K562 (cell line): Measurements from ENCODE around the gene CDCP1. TPM values are rescaled to one million over a fixed set of nuclear protein-coding genes. Genes with fewer than 3 reads are reported as not detected.

Experiments
- FOXM1 ChIP-seq, 2 experiments: fragments of 450-650 bp in 1 of 2; sonication (generic) in 1 of 2; formaldehyde crosslinking in 1 of 2; IDR thresholded peaks; 2 replicates each; pipeline versions ENCODE4 v1.6.1 to v1.9.0; 2017 to 2022; ENCODE audit warnings: low read depth in 2 of 2, mild to moderate bottlenecking in 2 of 2, missing genetic modification reagents in 1 of 2, moderate library complexity in 1 of 2
- GABPB1 ChIP-seq: sonication (generic); formaldehyde crosslinking; IDR thresholded peaks from 2 replicates; pipeline ENCODE4 v1.8.0; 2022; ENCODE audit warnings: mild to moderate bottlenecking, missing genetic modification reagents
- RBM39 ChIP-seq: fragments of 200-400 bp; formaldehyde crosslinking; optimal IDR thresholded peaks from 2 replicates; pipeline ENCODE3; 2018; ENCODE audit warnings: low read depth, low read length
- TSHZ1 ChIP-seq: fragments of 250-450 bp; sonication (Bioruptor Pico); IDR thresholded peaks from 2 replicates; pipeline ENCODE4 v1.4.0; 2020; ENCODE audit warnings: mild to moderate bottlenecking, moderate library complexity
- XRCC3 ChIP-seq: fragments of 450-650 bp; IDR thresholded peaks from 2 replicates; pipeline ENCODE4 v1.6.1; 2017; ENCODE audit warnings: mild to moderate bottlenecking, moderate library complexity
- ZC3H11A ChIP-seq: IDR thresholded peaks from 2 replicates; pipeline ENCODE4 v1.6.1; 2012; ENCODE audit warnings: low read depth, low read length, improper control_type of control experiment
- ZNF324 ChIP-seq: fragments of 250-450 bp; sonication (Bioruptor Pico); IDR thresholded peaks from 2 replicates; pipeline ENCODE4 v1.4.0; 2020; ENCODE audit warnings: mild to moderate bottlenecking
- ZNF699 ChIP-seq: fragments of 250-450 bp; sonication (Bioruptor Pico); IDR thresholded peaks from 2 replicates; pipeline ENCODE4 v1.8.0; 2021; ENCODE audit warnings: mild to moderate bottlenecking, moderate library complexity; ENCODE audit not compliant: insufficient replicate concordance
- ZNF707 ChIP-seq: fragments of 250-450 bp; sonication (Bioruptor Pico); conservative IDR thresholded peaks from 2 replicates; pipeline ENCODE4 v1.8.0; 2022; ENCODE audit warnings: inconsistent platforms, mild to moderate bottlenecking, moderate library complexity
- polyA plus RNA-seq, 8 experiments: library from polyadenylated mRNA; depleted of rRNA in 4 of 8; stranded (reverse) in 5 of 8; unstranded in 3 of 8; fragments of >200 nt; fragmentation: Nextera tagmentation in 2 of 8; fragmentation: Illumina TruSeq in 1 of 8; extraction: Ambion mirVana in 2 of 8; extraction: Trizol in 1 of 8; gene quantifications; 2 replicates each; pipeline versions ENCODE4 v1.2.1 to v1.2.3, GENCODE V29; 2011 to 2014; ENCODE audit warnings: inconsistent platforms in 1 of 8, missing spikeins in 1 of 8
- total RNA-seq, 7 experiments: library from RNA; depleted of rRNA in 6 of 7; stranded (reverse); fragments of >200 nt in 6 of 7; fragmentation: Illumina TruSeq in 2 of 7; extraction: Trizol in 2 of 7; gene quantifications; 2 replicates each; pipeline versions ENCODE4 v1.2.1 to v1.2.3, GENCODE V29; 2011 to 2021; ENCODE audit warnings: low replicate concordance in 1 of 7
- TF ChIP-seq, protein P1 (sequence below), 2 experiments: fragments of 450-650 bp in 1 of 2; sonication (generic) in 1 of 2; formaldehyde crosslinking in 1 of 2; IDR thresholded peaks; 2 replicates each; pipeline versions ENCODE4 v1.7.1 to v1.9.0; 2016 to 2022; ENCODE audit warnings: inconsistent platforms in 1 of 2, mild to moderate bottlenecking in 1 of 2, missing genetic modification reagents in 1 of 2
- TF ChIP-seq, protein P2 (sequence below): sonication (generic); IDR thresholded peaks from 2 replicates; pipeline ENCODE4 v1.6.1; 2016
- TF ChIP-seq, protein P3 (sequence below), 2 experiments: fragments of 450-650 bp in 1 of 2; sonication (generic) in 1 of 2; formaldehyde crosslinking in 1 of 2; IDR thresholded peaks in 1 of 2; conservative IDR thresholded peaks in 1 of 2; 2 replicates each; pipeline versions ENCODE4 v1.6.1 to v1.8.1; 2016 to 2023; ENCODE audit warnings: mild to moderate bottlenecking in 2 of 2, moderate library complexity in 2 of 2, inconsistent platforms in 1 of 2, missing genetic modification reagents in 1 of 2

Gene CDCP1
- total and polyA plus RNA-seq, 9 of the 15 experiments (the other 6 are each of a cell fraction or from before 2014, with no cell fraction given), result 3.9 to 16.4 (median 5.2) TPM

DNA sequence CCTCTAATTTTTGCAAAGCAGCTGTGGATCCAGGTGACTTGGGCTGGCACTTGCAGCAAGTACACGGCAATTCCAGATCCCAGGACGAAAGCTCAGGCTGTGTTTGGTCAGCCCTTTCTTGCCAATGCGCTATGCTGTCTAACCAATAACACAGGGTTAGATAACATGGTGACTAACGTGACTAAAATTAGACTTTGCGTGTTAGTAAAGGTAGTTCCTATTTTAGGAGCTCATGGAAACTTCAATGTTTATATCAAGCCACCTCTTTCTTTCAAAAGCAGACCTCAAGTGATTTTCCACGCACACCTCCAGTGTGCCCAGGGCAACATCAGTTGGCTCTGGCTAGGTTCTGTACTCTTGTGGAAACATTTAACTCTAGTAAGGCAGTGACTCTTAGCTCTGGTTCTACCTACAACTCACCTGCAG, 32.5 kb downstream of the CDCP1 start (continued):
- TF ChIP-seq FOXM1 (IDR thresholded peaks at IDR 0.05; ENCODE audit: low read depth), result no peak
- no peak for TF ChIP-seq FOXM1 (CRISPR knock-in tag; IDR thresholded peaks at IDR 0.05; ENCODE audit: low read depth)
- no peak for TF ChIP-seq TSHZ1 (CRISPR knock-in tag)
- no peak for TF ChIP-seq ZC3H11A
- no peak for TF ChIP-seq XRCC3
- TF ChIP-seq, protein P1, sequence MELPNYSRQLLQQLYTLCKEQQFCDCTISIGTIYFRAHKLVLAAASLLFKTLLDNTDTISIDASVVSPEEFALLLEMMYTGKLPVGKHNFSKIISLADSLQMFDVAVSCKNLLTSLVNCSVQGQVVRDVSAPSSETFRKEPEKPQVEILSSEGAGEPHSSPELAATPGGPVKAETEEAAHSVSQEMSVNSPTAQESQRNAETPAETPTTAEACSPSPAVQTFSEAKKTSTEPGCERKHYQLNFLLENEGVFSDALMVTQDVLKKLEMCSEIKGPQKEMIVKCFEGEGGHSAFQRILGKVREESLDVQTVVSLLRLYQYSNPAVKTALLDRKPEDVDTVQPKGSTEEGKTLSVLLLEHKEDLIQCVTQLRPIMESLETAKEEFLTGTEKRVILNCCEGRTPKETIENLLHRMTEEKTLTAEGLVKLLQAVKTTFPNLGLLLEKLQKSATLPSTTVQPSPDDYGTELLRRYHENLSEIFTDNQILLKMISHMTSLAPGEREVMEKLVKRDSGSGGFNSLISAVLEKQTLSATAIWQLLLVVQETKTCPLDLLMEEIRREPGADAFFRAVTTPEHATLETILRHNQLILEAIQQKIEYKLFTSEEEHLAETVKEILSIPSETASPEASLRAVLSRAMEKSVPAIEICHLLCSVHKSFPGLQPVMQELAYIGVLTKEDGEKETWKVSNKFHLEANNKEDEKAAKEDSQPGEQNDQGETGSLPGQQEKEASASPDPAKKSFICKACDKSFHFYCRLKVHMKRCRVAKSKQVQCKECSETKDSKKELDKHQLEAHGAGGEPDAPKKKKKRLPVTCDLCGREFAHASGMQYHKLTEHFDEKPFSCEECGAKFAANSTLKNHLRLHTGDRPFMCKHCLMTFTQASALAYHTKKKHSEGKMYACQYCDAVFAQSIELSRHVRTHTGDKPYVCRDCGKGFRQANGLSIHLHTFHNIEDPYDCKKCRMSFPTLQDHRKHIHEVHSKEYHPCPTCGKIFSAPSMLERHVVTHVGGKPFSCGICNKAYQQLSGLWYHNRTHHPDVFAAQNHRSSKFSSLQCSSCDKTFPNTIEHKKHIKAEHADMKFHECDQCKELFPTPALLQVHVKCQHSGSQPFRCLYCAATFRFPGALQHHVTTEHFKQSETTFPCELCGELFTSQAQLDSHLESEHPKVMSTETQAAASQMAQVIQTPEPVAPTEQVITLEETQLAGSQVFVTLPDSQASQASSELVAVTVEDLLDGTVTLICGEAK (IDR thresholded peaks at IDR 0.05), result no peak
- TF ChIP-seq, protein P1 (CRISPR knock-in tag; IDR thresholded peaks at IDR 0.05), result no peak
- TF ChIP-seq, protein P2, sequence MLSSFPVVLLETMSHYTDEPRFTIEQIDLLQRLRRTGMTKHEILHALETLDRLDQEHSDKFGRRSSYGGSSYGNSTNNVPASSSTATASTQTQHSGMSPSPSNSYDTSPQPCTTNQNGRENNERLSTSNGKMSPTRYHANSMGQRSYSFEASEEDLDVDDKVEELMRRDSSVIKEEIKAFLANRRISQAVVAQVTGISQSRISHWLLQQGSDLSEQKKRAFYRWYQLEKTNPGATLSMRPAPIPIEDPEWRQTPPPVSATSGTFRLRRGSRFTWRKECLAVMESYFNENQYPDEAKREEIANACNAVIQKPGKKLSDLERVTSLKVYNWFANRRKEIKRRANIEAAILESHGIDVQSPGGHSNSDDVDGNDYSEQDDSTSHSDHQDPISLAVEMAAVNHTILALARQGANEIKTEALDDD, result peak; percentile 97
- no peak for TF ChIP-seq RBM39
- TF ChIP-seq ZNF324 (CRISPR knock-in tag), result no peak
- no peak for TF ChIP-seq GABPB1 (CRISPR knock-in tag)
- TF ChIP-seq ZNF699 (CRISPR knock-in tag), result no peak
- no peak for TF ChIP-seq ZNF707 (CRISPR knock-in tag)
- TF ChIP-seq, protein P3, sequence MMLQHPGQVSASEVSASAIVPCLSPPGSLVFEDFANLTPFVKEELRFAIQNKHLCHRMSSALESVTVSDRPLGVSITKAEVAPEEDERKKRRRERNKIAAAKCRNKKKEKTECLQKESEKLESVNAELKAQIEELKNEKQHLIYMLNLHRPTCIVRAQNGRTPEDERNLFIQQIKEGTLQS (IDR thresholded peaks at IDR 0.05), result peak; percentile 62; the same call in 1 of the 2 replicates
- TF ChIP-seq, protein P3 (CRISPR knock-in tag; conservative IDR thresholded peaks at IDR 0.05), result 0 out of 2 replicates have a peak, but pooled peaks have one; percentile 28
